Panc1 (cell line): ENCODE measurements around the gene LRP1B. TPM values are rescaled to one million over a fixed set of nuclear protein-coding genes. Genes with fewer than 3 reads are reported as not detected.

ENCODE experiments used
- ATAC-seq: fragments of 200-7000 bp; cut with Tn5 transposase; 2 replicates; pipeline ENCODE4 v1.9.1; 2020; ENCODE audit warnings: mild to moderate bottlenecking, moderate library complexity
- BruUV-seq: library from RNA; stranded (reverse); fragments of 400-500 nt; replicated peaks from 2 replicates; lab custom pipeline; 2021; lab: Mats Ljungman, UMichigan
- CTCF ChIA-PET: fragments of 300-600 bp; sonication (Branson Sonifier 250); formaldehyde crosslinking; loops from one replicate; lab custom pipeline; 2022; ENCODE audit warnings: antibody characterized with exemption; lab: Charles Lee
- POLR2A ChIA-PET: fragments of 300-600 bp; sonication (Branson Sonifier 250); formaldehyde crosslinking; loops from one replicate; lab custom pipeline; 2022; ENCODE audit warnings: antibody characterized with exemption; lab: Charles Lee
- DNase-seq: peaks from one replicate; pipeline ENCODE4 v3.0.0-alpha.2; 2010; ENCODE audit warnings: low read depth, low spot score
- H3K27ac ChIP-seq: 2 replicates; pipeline ENCODE4 v1.5.1; 2011; ENCODE audit warnings: mild to moderate bottlenecking, low read length, inconsistent platforms
- H3K27me3 ChIP-seq: fragments of 200-500 bp; sonication (Bioruptor generic); 2 replicates; pipeline ENCODE4 v1.6.0; 2014; ENCODE audit warnings: low read length, inconsistent platforms; ENCODE audit not compliant: control insufficient read depth, insufficient read depth
- H3K36me3 ChIP-seq: fragments of 200-500 bp; sonication (Bioruptor generic); 2 replicates; pipeline ENCODE4 v1.5.1; 2014; ENCODE audit warnings: inconsistent platforms, mild to moderate bottlenecking, low read length, moderate library complexity; ENCODE audit not compliant: control insufficient read depth, insufficient read depth
- H3K4me1 ChIP-seq: 2 replicates; pipeline ENCODE4 v1.5.1; 2011; ENCODE audit warnings: inconsistent platforms, mild to moderate bottlenecking, low read length, moderate library complexity; ENCODE audit not compliant: control insufficient read depth, insufficient read depth
- H3K4me3 ChIP-seq, 2 experiments: 2 replicates each; pipeline ENCODE4 v1.5.1; 2011 to 2012; ENCODE audit warnings: low read depth in 2 of 2, low read length in 2 of 2, mild to moderate bottlenecking in 2 of 2, inconsistent platforms in 1 of 2, moderate library complexity in 1 of 2
- H3K9me3 ChIP-seq: fragments of 200-500 bp; sonication (Bioruptor generic); 2 replicates; pipeline ENCODE4 v1.5.1; 2014; ENCODE audit warnings: low read depth, mild to moderate bottlenecking, inconsistent platforms, low read length, moderate library complexity; ENCODE audit not compliant: control insufficient read depth, insufficient read depth
- POLR2AphosphoS5 ChIP-seq: IDR thresholded peaks from 2 replicates; pipeline ENCODE4 v1.6.1; 2012; ENCODE audit warnings: mild to moderate bottlenecking, low read depth, low read length, moderate library complexity
- SIN3A ChIP-seq: IDR thresholded peaks from 2 replicates; pipeline ENCODE4 v1.6.1; 2012; ENCODE audit warnings: low read depth, mild to moderate bottlenecking, low read length, moderate library complexity, borderline replicate concordance; ENCODE audit not compliant: insufficient read depth
- TCF7L2 ChIP-seq: IDR thresholded peaks from 2 replicates; pipeline ENCODE4 v1.6.1; 2011; ENCODE audit warnings: mild to moderate bottlenecking, low read depth, low read length, inconsistent platforms
- in situ Hi-C: cut with HindIII; loops from 2 replicates; pipeline ENCODE4 v1.10.0; 2016; ENCODE audit warnings: low sequenced_read_pairs, low pct_unique_long_range_greater_than_20kb
- intact Hi-C: fragments of 100-400 bp; cut with micrococcal nuclease; formaldehyde crosslinking; loops from one replicate; pipeline ENCODE4 v1.10.0; 2022; ENCODE audit not compliant: unreplicated experiment
- total RNA-seq: library from RNA; stranded (reverse); gene quantifications from one replicate; pipeline ENCODE4 v1.2.1, GENCODE V29; 2021; ENCODE audit not compliant: unreplicated experiment
- TF ChIP-seq, protein P1 (sequence below): fragments of 450-650 bp; IDR thresholded peaks from 2 replicates; pipeline ENCODE4 v1.5.1; 2017; ENCODE audit warnings: mild to moderate bottlenecking
- TF ChIP-seq, protein P2 (sequence below), 2 experiments: IDR thresholded peaks; 2 replicates each; pipeline ENCODE4 v1.6.1; 2011 to 2012; ENCODE audit warnings: low read depth in 2 of 2, control low read depth in 1 of 2, low read length in 1 of 2, mild to moderate bottlenecking in 1 of 2, moderate library complexity in 1 of 2; ENCODE audit not compliant: insufficient read depth in 1 of 2

The LRP1B gene
- total RNA-seq, 1 experiment from 2014 or later = 0.54 TPM

DNA sequence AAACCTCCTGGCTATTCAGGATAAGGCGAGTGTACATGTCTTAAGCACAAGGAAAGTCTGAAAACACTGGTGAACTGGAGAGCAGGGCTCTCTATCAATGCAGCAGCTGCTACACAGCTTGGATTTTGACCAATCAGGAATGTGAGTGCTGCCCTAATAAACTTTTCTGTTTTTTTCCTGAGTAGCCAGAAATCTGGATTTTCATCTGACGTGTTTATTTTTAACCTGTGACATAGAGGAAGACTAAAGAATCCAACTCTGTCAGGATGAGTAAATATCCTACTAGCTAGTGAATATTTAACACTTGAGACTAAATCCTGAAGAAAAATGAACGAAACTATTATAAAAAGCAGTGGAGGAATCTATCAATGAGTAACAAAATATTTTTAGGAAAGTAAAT is 1638.9 kb downstream of the LRP1B start:
- ChIA-PET POLR2A (no interaction called here), CTCF (no interaction called here)
- intact Hi-C loops (no loop called here), in situ Hi-C loops (no loop called here)
- Histone ChIP-seq H3K27ac (no peak overlapping the region), H3K27me3 (no peaks in the 10 kb centered on the region), H3K4me3 (no peak overlapping the region), H3K9me3 (no peaks in the 10 kb centered on the region), H3K4me1 (no peaks in the 10 kb centered on the region), H3K36me3 (no peaks in the 10 kb centered on the region)
- BruUV-seq = no TSS peak
- TF ChIP-seq, protein P1, sequence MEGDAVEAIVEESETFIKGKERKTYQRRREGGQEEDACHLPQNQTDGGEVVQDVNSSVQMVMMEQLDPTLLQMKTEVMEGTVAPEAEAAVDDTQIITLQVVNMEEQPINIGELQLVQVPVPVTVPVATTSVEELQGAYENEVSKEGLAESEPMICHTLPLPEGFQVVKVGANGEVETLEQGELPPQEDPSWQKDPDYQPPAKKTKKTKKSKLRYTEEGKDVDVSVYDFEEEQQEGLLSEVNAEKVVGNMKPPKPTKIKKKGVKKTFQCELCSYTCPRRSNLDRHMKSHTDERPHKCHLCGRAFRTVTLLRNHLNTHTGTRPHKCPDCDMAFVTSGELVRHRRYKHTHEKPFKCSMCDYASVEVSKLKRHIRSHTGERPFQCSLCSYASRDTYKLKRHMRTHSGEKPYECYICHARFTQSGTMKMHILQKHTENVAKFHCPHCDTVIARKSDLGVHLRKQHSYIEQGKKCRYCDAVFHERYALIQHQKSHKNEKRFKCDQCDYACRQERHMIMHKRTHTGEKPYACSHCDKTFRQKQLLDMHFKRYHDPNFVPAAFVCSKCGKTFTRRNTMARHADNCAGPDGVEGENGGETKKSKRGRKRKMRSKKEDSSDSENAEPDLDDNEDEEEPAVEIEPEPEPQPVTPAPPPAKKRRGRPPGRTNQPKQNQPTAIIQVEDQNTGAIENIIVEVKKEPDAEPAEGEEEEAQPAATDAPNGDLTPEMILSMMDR = no peak
- TF ChIP-seq SIN3A (no peak), POLR2AphosphoS5 (no peak), TCF7L2 (no peak)
- TF ChIP-seq, protein P2, sequence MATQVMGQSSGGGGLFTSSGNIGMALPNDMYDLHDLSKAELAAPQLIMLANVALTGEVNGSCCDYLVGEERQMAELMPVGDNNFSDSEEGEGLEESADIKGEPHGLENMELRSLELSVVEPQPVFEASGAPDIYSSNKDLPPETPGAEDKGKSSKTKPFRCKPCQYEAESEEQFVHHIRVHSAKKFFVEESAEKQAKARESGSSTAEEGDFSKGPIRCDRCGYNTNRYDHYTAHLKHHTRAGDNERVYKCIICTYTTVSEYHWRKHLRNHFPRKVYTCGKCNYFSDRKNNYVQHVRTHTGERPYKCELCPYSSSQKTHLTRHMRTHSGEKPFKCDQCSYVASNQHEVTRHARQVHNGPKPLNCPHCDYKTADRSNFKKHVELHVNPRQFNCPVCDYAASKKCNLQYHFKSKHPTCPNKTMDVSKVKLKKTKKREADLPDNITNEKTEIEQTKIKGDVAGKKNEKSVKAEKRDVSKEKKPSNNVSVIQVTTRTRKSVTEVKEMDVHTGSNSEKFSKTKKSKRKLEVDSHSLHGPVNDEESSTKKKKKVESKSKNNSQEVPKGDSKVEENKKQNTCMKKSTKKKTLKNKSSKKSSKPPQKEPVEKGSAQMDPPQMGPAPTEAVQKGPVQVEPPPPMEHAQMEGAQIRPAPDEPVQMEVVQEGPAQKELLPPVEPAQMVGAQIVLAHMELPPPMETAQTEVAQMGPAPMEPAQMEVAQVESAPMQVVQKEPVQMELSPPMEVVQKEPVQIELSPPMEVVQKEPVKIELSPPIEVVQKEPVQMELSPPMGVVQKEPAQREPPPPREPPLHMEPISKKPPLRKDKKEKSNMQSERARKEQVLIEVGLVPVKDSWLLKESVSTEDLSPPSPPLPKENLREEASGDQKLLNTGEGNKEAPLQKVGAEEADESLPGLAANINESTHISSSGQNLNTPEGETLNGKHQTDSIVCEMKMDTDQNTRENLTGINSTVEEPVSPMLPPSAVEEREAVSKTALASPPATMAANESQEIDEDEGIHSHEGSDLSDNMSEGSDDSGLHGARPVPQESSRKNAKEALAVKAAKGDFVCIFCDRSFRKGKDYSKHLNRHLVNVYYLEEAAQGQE (IDR thresholded peaks at IDR 0.05; ENCODE audit: insufficient read depth in 1 of 2, low read depth in 2 of 2, low read length in 1 of 2) = no peak
- ATAC-seq = no peak
- DNase-seq = no peak

DNA sequence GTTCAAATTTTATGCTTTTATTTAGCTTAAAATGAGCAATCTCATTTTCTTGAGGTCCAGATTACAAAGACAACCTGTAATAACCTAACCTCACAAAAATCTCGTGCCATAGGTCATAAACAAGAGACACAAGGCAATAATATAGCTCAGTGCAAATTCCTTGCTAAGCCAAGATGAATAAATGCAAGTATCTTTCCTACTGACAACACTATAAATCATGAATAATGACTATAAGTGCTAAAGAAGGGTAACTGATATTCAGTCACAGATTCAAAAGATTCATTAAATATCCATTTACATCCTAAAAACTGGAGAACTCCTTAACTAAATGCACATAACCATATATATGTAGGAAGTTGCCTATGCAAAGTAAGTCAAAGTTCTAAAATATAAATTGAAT is 1641.6 kb downstream of the LRP1B start:
- DNase-seq = no peak
- no peak for TF ChIP-seq TCF7L2
- no peak for TF ChIP-seq SIN3A
- ChIA-PET POLR2A (no interaction called here), CTCF (no interaction called here)
- no peak for ATAC-seq
- Histone ChIP-seq H3K4me3 (no peak overlapping the region), H3K9me3 (no peaks in the 10 kb centered on the region), H3K36me3 (no peaks in the 10 kb centered on the region), H3K27me3 (no peaks in the 10 kb centered on the region), H3K4me1 (no peaks in the 10 kb centered on the region), H3K27ac (no peak overlapping the region)
- intact Hi-C loops (no loop called here), in situ Hi-C loops (no loop called here)
- no TSS peak for BruUV-seq

DNA sequence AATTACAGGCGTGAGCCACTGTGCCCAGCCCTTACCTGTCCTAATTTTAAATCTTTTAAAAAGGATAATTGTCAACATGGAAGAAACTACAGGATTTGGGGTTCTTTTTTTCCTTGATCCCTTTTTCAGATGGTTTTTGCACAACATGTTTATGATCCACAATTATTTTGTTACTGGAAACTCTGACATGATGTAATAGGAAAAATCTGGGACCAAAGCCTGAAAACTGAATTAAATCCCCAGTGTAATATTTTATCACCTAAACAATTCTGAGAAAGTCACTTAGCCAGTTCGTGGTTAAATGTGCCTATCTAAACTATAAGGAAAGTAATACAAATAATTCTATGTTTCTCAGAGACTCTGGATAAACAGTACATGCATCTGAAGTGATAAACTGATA is 1649.7 kb downstream of the LRP1B start:
- in situ Hi-C loops = no loop called here
- ChIA-PET CTCF (no interaction called here), POLR2A (no interaction called here)
- no peak for ATAC-seq
- TF ChIP-seq POLR2AphosphoS5 (no peak), TCF7L2 (no peak), SIN3A (no peak)
- TF ChIP-seq, protein P2 (IDR thresholded peaks at IDR 0.05; ENCODE audit: insufficient read depth in 1 of 2, low read depth in 2 of 2, low read length in 1 of 2) = no peak
- TF ChIP-seq, protein P1 = no peak
- Histone ChIP-seq H3K27ac (no peak overlapping the region), H3K27me3 (no peaks in the 10 kb centered on the region), H3K4me3 (no peak overlapping the region), H3K9me3 (no peaks in the 10 kb centered on the region), H3K4me1 (no peaks in the 10 kb centered on the region), H3K36me3 (no peaks in the 10 kb centered on the region)
- BruUV-seq = no TSS peak
- intact Hi-C loops = no loop called here
- DNase-seq = no peak
